T-helper 2 cell treated with Interferon-gamma antibody and Interleukin-4, amounts not matched to agents 100 ng/mL and 5 ng/mL, for 36 hours (primary cell): ENCODE measurements around the gene MLYCD. TPM values are rescaled to one million over a fixed set of nuclear protein-coding genes. Genes with fewer than 3 reads are reported as not detected.

Experiments used
- intact Hi-C: fragments of 100-400 bp; cut with micrococcal nuclease; formaldehyde crosslinking; loops from one replicate; pipeline ENCODE4 v1.15.1; 2023
- total RNA-seq: library from RNA; stranded (reverse); gene quantifications from 2 replicates; pipeline ENCODE4 v1.2.3, GENCODE V29; 2022

The MLYCD gene
- total RNA-seq, 1 donor from 2014 or later, result 5.8 TPM

DNA sequence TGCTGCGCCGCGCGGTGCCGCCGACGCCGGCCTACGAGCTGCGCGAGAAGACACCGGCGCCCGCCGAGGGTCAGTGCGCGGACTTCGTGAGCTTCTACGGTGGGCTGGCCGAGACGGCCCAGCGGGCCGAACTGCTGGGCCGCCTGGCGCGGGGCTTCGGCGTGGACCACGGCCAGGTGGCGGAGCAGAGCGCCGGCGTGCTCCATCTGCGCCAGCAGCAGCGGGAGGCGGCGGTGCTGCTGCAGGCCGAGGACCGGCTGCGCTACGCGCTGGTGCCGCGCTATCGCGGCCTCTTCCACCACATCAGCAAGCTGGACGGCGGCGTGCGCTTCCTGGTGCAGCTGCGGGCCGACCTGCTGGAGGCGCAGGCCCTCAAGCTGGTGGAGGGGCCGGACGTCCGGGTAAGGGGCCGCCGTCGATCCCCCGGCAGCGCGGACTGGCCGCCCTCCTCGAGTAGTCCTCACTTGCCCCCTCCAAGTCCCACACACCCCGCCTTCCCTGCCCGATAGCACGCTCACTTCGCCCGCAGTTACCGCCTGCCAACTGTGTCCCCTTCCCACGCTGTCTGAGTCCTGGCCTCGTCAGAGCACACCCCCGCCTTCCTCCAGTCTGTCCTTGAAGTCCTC, 470 bp downstream of the MLYCD start:
- intact Hi-C loops, result loop anchor here (1.0 to 2.0 kb wide), 3 partner anchors 54 to 93 kb away; partner anchors contain the start of genes HSBP1 and OSGIN1

DNA sequence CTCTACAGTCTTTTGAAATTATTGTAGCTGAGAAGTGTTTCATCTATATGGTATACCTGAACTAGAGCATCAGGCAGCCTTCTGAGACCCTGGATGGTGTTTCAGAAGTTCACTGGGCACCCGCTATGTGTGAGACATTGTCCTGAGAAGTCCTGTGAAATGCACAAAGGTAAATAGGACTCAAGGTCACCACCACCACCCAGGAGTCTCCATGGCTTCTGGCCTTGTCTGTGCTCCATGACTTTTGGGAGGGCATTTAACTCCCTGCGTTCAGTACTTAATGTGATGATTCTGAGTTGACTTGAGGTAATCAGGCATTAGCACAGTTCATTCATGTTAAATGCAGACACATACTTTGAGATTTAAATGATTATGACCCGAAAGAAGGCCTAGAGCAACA, 1.1 kb downstream of the MLYCD start:
- intact Hi-C loops, result loop anchor here (1.0 to 2.0 kb wide), 3 partner anchors 53 to 93 kb away; partner anchors contain the start of genes HSBP1 and OSGIN1

DNA sequence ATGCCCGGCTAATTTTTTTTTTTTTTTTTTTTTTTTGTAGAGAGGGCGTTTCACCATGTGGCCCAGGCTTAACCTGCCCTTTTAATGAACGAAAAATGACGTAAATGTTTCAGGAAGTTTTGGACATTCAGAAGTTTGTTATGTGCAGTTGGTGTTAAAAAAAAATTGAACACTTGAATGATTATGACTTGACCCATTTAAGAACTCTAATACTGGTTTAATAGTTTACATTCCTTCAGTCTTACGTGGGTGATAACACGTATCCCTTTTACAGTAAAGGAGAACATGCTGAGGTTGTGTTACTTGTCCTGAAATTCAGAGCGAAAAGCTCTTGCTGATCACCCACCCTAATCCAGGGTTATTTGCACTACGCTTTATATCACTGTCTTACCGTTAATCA, 1.7 kb downstream of the MLYCD start:
- intact Hi-C loops, result no loop called here

DNA sequence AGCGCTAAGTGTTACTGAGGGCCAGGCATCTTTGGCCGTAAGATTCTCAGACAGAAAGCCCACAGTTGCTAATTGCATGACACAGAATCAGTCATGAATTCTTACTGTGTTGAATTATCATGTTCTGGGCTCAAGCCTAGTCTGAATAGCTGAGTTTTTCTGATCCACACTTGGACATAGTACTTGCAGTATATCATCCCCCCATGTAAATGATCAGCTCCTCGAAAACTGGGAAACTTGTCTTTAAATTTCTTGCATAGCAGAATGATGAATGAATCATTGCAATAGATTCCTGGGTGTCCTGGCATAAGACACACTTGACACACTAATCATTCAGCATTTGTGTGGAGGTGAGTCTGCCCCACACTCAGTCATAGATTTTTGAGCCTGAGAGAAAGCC, 2.2 kb downstream of the MLYCD start:
- intact Hi-C loops, result no loop called here

DNA sequence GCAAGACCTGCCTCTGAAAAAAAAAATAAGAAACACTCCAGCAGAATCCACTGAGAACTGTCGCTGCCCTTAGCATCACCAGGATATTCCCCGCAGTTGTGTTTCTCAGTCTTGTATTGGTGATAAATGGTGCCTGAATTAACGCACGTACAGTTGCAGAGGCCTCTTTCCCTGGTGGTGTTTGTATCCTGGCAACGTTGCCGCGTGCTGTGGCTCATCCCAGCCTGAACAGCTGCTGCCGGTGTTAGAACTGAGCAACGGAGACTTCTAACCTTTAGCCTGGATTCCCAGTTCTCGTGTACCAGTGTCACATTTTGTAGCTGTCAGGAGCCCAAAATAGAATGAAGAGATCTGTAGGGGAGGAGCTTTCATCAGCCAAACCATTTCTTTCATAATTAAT, 4.8 kb downstream of the MLYCD start:
- intact Hi-C loops, result no loop called here

DNA sequence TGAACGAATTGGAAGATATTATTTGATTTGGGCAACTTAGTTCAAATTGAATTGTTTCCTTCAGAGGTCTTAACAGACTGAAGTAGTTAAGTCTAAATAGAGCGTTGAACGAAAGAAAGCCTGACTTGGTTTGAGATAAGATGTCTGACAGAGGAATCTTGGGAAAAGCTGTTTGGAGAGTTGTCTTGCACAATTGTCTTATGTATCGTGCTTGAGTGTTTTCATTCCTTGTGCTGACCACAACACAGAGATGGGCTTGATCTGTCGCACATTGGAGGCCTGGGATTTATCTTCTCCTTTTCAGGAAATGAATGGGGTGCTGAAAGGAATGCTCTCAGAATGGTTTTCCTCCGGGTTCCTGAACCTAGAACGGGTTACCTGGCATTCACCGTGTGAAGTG, 7.8 kb downstream of the MLYCD start:
- intact Hi-C loops, result no loop called here

DNA sequence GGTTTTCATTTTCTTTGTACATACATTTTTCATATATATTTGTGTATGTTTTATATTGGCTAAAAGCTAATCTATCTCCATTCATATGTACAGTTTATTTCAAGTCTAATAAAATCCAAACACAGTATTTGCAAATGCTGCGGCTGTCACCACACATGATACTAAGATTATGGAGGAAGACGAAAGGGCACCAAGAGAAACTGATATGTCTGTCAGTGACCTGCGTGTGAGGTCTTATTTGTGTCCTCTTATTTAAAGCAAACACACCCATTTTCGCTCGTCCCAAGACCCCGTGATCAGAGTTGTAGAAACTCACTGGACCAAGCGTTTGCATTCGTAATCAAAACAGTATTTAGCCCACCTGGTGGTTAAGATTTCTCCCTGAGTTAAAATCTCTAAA, 8.2 kb downstream of the MLYCD start:
- intact Hi-C loops, result no loop called here

DNA sequence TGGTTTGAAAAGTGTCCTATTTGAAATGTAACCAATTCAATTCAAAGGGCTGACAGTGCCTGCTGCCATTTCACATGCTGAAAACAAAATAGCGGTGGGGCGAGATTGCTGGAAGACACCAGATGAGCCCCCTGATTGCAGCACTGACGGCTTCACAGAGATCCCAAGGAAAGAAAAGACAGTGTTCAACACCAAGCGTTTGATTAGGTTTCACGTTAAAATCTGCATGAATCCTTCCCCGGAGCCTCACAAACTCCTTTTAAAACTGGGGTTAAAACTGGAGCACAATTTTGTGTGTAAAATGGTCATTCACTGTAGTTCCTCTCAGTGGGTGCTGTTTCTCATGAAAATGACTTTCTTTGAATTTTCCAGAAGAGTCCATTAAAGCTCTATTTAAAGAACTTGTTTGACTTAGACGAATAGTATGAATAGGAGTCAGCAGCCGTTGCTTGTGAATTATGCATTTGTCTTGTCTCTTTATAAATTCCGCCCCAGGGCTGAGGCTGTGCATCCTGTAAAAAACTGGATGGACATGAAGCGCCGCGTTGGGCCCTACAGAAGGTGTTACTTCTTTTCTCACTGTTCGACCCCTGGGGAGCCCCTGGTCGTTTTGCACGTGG, 8.8 kb downstream of the MLYCD start:
- intact Hi-C loops, result no loop called here

DNA sequence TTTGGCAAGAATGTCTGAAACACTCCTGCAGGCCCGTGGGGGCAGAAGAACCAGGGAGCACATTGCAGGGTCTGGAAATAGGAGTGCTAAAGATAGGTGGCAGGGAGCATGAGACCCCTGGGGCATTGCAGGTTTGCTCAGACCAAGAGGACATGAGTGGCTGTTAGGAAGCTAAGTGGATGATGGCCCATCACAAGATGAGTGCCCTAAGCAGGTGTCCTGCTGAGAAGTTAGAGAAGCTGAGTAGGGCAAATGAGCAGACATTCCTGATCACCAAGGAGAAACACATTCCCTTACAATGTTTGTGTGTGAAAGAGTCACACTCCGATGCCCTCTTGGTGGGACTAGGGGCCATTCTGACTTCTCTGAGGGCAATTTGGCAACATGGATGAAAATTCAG, 9.9 kb downstream of the MLYCD start:
- intact Hi-C loops, result no loop called here

DNA sequence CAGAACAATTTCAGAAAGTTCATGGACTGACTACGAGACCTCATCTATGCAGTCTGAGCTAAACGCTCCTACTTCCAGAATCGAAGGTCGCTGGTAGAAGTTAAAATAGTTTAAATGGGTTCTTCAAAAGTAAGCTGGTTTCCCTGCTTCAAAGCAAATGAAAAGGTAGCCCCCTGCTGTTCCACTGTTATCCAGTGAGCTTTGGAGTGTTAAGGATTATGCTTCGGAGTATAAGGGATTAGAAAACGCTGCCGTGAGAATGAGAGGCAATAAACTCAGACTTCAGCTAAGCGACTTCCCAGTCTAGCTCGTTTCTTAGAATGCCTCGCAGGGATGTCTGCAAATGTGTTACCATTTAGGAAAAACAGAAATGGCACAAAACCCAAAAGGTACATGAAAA, 12.4 kb downstream of the MLYCD start:
- intact Hi-C loops, result no loop called here

DNA sequence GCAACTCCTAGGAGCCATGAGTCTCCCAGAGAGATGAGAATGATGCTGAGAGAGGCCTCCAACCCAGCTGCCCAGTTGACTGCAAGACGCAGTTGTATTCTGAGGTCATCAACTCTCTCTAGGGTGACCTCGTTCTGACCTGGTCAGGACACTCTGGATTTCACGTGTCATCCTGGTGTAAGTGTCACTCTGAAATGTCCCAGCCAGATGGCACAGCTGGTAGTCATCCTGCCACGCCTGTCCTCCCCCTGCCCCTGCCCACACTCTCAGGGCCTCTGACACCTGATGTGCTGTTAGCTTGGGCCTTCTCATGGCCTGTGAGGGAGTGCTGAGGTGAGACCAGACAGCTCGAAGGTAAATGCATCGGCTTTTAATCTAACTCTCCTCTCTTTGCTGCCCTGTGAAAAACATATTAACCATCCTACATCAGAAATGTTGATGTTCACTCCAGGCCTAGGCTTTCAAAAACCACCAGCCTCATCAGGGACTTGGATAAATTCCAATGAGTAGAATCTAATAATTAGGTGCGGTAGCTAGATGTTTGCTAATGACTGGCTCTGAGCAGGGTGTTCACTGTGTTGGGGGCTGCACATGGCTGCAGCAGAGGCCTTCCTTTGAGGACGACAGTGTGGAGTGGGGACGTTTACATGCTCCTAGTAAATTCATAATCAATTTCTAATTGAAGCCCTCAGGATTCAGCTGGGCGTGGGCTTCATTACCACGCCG, 13.8 kb downstream of the MLYCD start:
- intact Hi-C loops, result no loop called here

DNA sequence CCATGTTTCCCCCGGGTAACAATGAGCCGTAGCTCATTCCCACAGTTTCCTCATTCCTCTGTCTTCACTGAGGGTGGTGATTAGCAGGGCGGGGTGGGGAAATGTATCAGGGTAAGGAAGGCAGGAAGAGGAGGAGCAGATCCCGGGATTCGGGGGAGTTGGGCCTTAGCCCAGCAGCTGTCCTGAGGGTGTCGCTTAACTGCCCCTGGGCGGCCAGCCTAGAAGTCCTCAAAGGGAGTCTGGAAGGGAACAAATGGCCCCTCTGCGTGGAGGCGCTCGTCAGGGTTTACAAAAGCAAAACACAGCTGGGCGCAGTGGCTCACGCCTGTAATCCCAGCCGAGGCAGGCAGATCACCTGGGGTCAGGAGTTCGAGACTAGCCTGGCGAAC, 14.3 kb downstream of the MLYCD start:
- intact Hi-C loops, result no loop called here

DNA sequence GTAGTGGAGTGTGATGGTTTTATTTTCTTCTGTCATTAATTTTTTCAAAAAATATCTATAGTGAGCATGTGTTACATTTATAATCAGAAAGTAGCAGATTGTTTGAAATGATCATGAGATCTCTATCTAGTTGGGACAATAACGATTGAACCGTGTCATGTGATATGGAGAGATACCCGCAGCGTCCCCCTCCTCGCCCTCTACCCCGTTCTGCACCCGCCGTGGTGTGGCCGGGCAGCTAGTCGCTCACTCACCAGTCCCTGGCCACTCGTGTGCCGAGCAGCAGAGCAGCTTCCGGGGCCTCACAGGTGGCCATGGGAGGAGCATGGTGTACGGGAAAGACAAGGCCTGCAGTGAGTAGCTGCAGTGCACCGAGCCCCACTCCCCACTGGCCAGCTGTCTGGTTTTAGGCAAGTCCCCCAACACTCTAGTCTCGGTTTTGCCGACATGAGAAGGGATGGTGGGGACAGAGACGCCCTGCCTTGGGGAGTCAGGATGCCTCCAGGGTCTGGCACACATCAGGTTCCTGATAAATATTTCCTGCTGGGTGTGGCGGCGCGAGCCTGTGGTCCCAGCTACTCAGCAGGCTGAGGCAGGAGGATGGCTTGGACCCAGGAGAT, 15.3 kb downstream of the MLYCD start:
- intact Hi-C loops, result no loop called here

DNA sequence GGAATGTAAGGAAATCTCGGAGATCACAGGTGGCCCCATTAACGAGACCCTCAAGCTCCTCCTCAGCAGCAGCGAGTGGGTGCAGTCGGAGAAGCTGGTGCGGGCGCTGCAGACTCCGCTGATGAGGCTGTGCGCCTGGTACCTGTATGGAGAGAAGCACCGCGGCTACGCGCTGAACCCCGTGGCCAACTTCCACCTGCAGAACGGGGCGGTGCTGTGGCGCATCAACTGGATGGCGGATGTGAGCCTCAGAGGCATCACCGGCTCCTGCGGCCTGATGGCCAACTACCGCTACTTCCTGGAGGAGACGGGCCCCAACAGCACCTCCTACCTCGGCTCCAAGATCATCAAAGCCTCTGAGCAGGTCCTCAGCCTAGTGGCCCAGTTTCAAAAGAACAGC, 16.2 kb downstream of the MLYCD start:
- intact Hi-C loops, result no loop called here

DNA sequence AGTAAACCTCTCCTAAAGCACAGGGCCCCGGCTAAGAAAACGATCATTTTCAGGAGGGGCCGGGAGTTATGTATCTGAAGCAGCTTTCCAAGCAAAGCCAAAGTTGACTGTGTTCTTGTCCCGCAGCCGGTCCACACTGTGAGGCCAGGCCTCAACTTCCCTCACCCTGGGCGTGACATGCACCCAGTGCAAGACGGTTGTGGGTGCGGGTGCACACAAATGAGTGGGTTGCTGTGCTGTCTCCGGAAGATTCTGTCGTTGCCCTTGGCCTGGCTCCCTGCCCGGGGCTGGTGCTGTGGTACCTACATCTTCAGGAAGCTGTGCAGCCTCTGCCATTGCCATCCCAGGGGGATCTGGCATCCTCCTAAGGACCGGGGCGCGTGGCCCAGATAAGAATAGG, 16.6 kb downstream of the MLYCD start:
- intact Hi-C loops, result no loop called here

DNA sequence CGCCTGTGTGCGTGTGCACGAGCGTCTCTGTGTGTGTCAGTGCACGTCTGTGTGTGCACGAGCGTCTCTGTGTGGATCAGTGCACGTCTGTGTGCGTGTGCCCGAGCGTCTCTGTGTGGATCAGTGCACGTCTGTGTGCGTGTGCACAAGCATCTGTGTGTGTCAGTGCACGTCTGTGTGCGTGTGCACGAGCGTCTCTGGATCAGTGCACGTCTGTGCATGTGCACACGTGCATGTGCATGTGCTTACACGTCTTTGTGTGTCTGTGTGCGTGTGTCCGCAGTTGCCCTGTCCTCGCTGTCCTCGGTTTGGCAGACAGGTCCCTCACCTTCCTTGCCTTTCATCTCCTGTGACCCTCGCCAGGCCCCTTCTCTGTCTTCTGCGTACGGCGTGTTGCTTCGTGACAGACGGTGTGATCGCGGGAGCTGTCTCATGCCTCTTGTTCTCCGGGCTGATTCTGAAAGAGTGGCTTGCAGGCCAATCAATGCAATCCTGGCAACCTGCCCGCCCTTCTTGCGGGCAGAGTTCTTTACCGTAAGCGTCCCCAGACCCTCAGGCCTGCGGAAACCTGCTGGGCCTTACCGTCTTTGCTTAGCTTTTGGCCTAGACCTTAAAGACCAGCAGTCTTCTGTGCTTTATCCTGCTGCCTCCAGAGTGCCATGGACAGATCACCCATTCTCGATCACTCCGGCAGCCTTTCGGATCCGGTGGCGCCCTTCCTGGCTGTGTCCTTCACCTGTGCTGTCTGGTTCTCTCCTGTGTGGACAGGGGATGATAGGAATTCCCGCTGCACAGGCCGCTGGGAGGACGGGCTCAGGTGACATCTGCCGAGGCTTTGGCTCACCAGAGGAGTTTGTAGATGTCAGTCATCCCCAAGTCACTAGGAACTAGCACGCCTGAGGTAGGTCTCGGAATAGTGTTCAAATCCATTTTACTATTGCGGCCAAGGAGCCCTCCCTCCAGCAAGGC, 18.5 kb downstream of the MLYCD start:
- intact Hi-C loops, result no loop called here

DNA sequence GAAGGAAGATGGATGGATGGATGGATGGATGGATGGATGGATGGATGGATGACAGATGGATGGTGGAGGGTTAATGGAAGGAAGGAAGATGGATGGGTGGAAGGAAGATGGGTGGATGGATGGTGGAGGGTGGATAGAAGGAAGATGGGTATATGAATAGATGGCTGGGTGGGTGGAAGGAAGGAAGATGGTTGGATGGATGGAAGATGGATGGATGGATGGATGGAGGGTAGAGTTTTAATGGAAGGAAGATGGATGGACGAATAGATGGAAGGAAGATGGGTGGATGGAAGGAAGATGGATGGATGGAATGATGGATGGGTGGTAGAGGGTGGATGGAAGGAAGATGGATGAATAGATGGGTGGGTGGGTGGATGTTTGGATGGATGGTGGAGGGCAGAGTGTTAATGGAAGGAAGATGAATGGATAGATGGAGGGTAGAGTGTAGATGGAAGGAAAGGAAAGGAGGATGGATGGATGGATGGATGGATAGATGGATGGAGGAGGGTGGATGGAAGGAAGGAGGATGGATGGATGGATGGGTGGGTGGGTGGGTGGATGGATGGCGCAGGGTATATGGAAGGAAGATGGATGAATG, 22.1 kb downstream of the MLYCD start:
- intact Hi-C loops, result no loop called here

DNA sequence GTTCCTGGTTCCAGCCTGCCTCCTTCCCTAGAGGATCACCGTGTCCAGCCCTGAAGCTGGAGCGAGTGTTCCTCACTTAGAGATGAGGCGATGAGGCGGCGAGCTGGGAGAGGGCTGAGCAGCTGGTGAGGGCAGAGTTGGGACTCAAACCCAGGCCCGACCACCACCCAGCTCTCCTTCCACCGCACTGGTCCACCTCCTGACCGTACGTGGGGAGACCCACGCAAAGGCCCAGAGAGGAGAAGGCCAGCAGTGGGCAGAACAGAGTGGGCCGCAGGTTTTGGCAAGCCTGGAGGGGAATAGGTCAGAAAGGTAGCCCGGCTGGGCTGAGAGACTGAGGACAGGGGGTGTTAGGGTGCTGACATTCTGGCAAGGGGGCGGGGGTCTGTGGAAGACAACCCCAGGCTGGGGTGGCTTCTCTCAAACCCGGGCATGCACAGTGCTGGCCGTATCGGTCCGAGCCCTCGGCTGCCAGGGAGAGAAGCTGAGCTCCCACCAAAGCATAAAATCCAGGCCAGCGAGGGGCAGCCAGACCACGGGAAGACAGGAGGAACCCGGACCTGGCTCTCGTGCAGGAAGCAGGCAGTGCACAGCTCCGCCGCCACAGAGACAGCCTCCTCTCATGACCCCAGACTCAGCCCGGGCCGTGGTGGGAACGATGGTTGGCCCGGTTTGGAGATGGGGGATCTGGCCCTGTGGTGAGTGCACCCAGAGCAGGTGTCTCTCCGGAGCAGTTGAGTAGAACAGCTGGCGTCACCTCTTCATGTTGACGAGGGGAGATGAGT, 24.9 kb downstream of the MLYCD start:
- intact Hi-C loops, result no loop called here

DNA sequence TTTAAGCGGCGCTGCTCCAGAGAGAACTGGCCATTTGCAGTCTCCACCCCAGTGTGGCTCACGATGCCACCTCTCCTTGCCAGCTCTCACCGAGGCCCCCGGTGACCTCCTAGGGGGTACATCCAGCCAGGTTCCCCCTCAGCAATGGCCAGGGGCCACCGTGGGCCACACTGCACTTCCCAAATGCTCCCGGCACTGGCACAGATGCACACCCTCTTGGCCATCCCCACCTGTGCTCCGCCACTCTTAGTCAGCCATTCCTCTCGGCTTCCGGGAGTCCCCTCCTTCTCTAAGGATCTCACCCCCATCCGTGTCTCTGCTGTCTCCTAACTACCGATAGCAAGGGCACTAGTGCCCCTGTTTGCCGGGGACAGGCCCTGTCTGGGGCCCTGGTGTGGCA, 25.8 kb downstream of the MLYCD start:
- intact Hi-C loops, result no loop called here
